GM23338 (cell line): ENCODE data around the gene SYNE2. TPM values are rescaled to one million over a fixed set of nuclear protein-coding genes. Genes with fewer than 3 reads are reported as not detected.

Source experiments
- ATAC-seq: fragments of 200-7000 bp; cut with Tn5 transposase; 3 replicates; pipeline ENCODE4 v1.9.1; 2020
- DNase-seq: peaks from one replicate; pipeline ENCODE4 v3.0.0-alpha.2; 2015; ENCODE audit warnings: low spot score
- H2AFZ ChIP-seq: fragments of 200-600 bp; sonication (generic); 2 replicates; pipeline ENCODE4 v1.8.0; 2016; ENCODE audit warnings: antibody characterized with exemption, mild to moderate bottlenecking, moderate library complexity
- H3F3A ChIP-seq: fragments of 200-600 bp; sonication (generic); replicated peaks from 2 replicates; pipeline ENCODE4 v1.8.0; 2017; ENCODE audit warnings: antibody characterized with exemption, mixed run types, low read depth
- H3K27ac ChIP-seq: fragments of 200-600 bp; sonication (generic); 2 replicates; pipeline ENCODE4 v1.6.1; 2016; ENCODE audit warnings: low read depth
- H3K27me3 ChIP-seq: fragments of 200-600 bp; sonication (generic); 2 replicates; pipeline ENCODE4 v1.8.0; 2016; ENCODE audit warnings: mild to moderate bottlenecking, mixed run types, moderate library complexity; ENCODE audit not compliant: insufficient read depth
- H3K36me3 ChIP-seq: fragments of 200-600 bp; sonication (generic); 2 replicates; pipeline ENCODE4 v1.8.0; 2016; ENCODE audit warnings: mild to moderate bottlenecking; ENCODE audit not compliant: insufficient read depth
- H3K4me1 ChIP-seq: fragments of 200-600 bp; sonication (generic); 2 replicates; pipeline ENCODE4 v1.8.0; 2016; ENCODE audit warnings: mild to moderate bottlenecking, moderate library complexity; ENCODE audit not compliant: insufficient read depth
- H3K4me2 ChIP-seq: fragments of 200-600 bp; sonication (generic); 2 replicates; pipeline ENCODE4 v1.7.1; 2017; ENCODE audit warnings: mixed run types
- H3K4me3 ChIP-seq: fragments of 200-600 bp; sonication (generic); 2 replicates; pipeline ENCODE4 v1.6.1; 2016; ENCODE audit warnings: mixed run types
- H3K79me2 ChIP-seq: fragments of 200-600 bp; sonication (generic); replicated peaks from 2 replicates; pipeline ENCODE4 v1.8.0; 2017; ENCODE audit warnings: mild to moderate bottlenecking; ENCODE audit not compliant: insufficient read depth
- H3K9me2 ChIP-seq: fragments of 200-600 bp; sonication (generic); 2 replicates; pipeline ENCODE4 v1.8.0; 2017; ENCODE audit not compliant: insufficient read depth
- H4K20me1 ChIP-seq: fragments of 200-600 bp; sonication (generic); replicated peaks from 2 replicates; pipeline ENCODE4 v1.8.0; 2017; ENCODE audit warnings: mild to moderate bottlenecking; ENCODE audit not compliant: insufficient read depth
- H3K27ac Mint-ChIP-seq: 2 replicates; pipeline ENCODE4 v1.8.0; 2020; ENCODE audit warnings: inconsistent platforms, mild to moderate bottlenecking, moderate library complexity, mixed read lengths
- H3K27me3 Mint-ChIP-seq: 3 replicates; pipeline ENCODE4 v1.8.0; 2022; ENCODE audit warnings: low read depth, mild to moderate bottlenecking, moderate library complexity, mixed read lengths, inconsistent platforms; ENCODE audit not compliant: insufficient read depth, poor library complexity
- H3K36me3 Mint-ChIP-seq: 3 replicates; pipeline ENCODE4 v1.8.0; 2021; ENCODE audit warnings: low read depth, mild to moderate bottlenecking, inconsistent platforms, moderate library complexity, mixed read lengths
- H3K4me1 Mint-ChIP-seq: 3 replicates; pipeline ENCODE4 v1.8.0; 2020; ENCODE audit warnings: mild to moderate bottlenecking, inconsistent platforms, mixed read lengths
- H3K4me3 Mint-ChIP-seq: 3 replicates; pipeline ENCODE4 v1.8.0; 2021; ENCODE audit warnings: moderate library complexity, mild to moderate bottlenecking, inconsistent platforms, mixed read lengths
- H3K9me3 Mint-ChIP-seq: 3 replicates; pipeline ENCODE4 v1.8.0; 2020; ENCODE audit warnings: moderate library complexity, mild to moderate bottlenecking, inconsistent platforms, mixed read lengths
- CREB1 ChIP-seq: fragments of 250-450 bp; sonication (Bioruptor Pico); IDR thresholded peaks from 2 replicates; pipeline ENCODE4 v1.5.0; 2020; ENCODE audit warnings: low read depth, mild to moderate bottlenecking, moderate library complexity
- CTCF ChIP-seq, 2 experiments: fragments of 200-600 bp in 1 of 2; sonication (generic) in 1 of 2; conservative IDR thresholded peaks; 2 replicates each; pipeline versions ENCODE4 v1.5.1 to v1.6.1; 2016 to 2017; ENCODE audit warnings: antibody characterized with exemption in 2 of 2, low read depth in 2 of 2, mild to moderate bottlenecking in 2 of 2, moderate library complexity in 1 of 2
- ETS1 ChIP-seq: IDR thresholded peaks from 2 replicates; pipeline ENCODE4 v1.6.1; 2016; ENCODE audit warnings: antibody characterized with exemption
- EZH2 ChIP-seq: fragments of 200-600 bp; sonication (generic); IDR thresholded peaks from one replicate; pipeline ENCODE4 v1.8.0; 2017; ENCODE audit warnings: antibody characterized with exemption, mild to moderate bottlenecking, low read depth; ENCODE audit not compliant: unreplicated experiment
- EZH2phosphoT487 ChIP-seq: fragments of 200-600 bp; sonication (generic); IDR thresholded peaks from one replicate; pipeline ENCODE4 v1.8.1; 2018; ENCODE audit warnings: antibody characterized with exemption; ENCODE audit not compliant: unreplicated experiment
- JUNB ChIP-seq: IDR thresholded peaks from one replicate; pipeline ENCODE4 v1.6.1; 2016; ENCODE audit warnings: antibody characterized with exemption; ENCODE audit not compliant: unreplicated experiment
- POLR2AphosphoS5 ChIP-seq: IDR thresholded peaks from 2 replicates; pipeline ENCODE4 v1.6.1; 2016; ENCODE audit warnings: antibody characterized with exemption, low read depth
- STAT1 ChIP-seq: IDR thresholded peaks from one replicate; pipeline ENCODE4 v1.6.1; 2016; ENCODE audit warnings: antibody characterized with exemption; ENCODE audit not compliant: unreplicated experiment
- ZNF114 ChIP-seq: fragments of 250-450 bp; sonication (Bioruptor Pico); IDR thresholded peaks from 2 replicates; pipeline ENCODE4 v1.5.0; 2020; ENCODE audit warnings: mild to moderate bottlenecking, moderate library complexity
- ZNF331 ChIP-seq: fragments of 250-450 bp; sonication (Bioruptor Pico); IDR thresholded peaks from 2 replicates; pipeline ENCODE4 v1.5.0; 2020; ENCODE audit warnings: low read depth, mild to moderate bottlenecking, moderate library complexity
- ZNF462 ChIP-seq: fragments of 250-450 bp; sonication (Bioruptor Pico); IDR thresholded peaks from 2 replicates; pipeline ENCODE4 v1.5.0; 2020; ENCODE audit warnings: mild to moderate bottlenecking, moderate library complexity
- polyA plus RNA-seq: library from polyadenylated mRNA; unstranded; fragments of >200 nt; fragmentation: Nextera tagmentation; extraction: Ambion mirVana; gene quantifications from 2 replicates; pipeline ENCODE4 v1.2.1, GENCODE V29; 2016
- total RNA-seq: library from RNA; depleted of rRNA; stranded (reverse); fragments of >200 nt; shearing (Covaris generic); gene quantifications from 2 replicates; pipeline ENCODE4 v1.2.3, GENCODE V29; 2014

Gene SYNE2
- total and polyA plus RNA-seq, 2 experiments from 2014 or later: 34.3 to 86.5 TPM

- Histone ChIP-seq H3K4me3 (no peak overlapping the region), H3K79me2 (no peaks in the 10 kb centered on the region), H3K4me1 (no peaks in the 10 kb centered on the region), H3F3A (no peaks in the 10 kb centered on the region), H4K20me1 (no peaks in the 10 kb centered on the region), H2AFZ (no peak overlapping the region), H3K36me3 (no peaks in the 10 kb centered on the region), H3K9me2 (no peaks in the 10 kb centered on the region), H3K4me2 (no peak overlapping the region), H3K27me3 (no peaks in the 10 kb centered on the region), H3K27ac (no peak overlapping the region)
- H3K9me3 Mint-ChIP-seq: peaks cover 23% of the 10 kb centered on the region
- DNase-seq (peak; percentile 84), ATAC-seq (peak; percentile 77)
- peaks cover 13% of the 10 kb centered on the region; the same call in 2 of the 3 replicates for H3K36me3 Mint-ChIP-seq
- TF ChIP-seq EZH2phosphoT487: no peak
- TF ChIP-seq CTCF (conservative IDR thresholded peaks at IDR 0.05; ENCODE audit: low read depth in 2 of 2): peak; percentile 77 to 84
- H3K4me3 Mint-ChIP-seq: no peak overlapping the region
- no peaks in the 10 kb centered on the region for H3K27me3 Mint-ChIP-seq
- peaks cover 5% of the 10 kb centered on the region; the same call in 1 of the 3 replicates for H3K4me1 Mint-ChIP-seq
- H3K27ac Mint-ChIP-seq: no peak overlapping the region
Measured at GRCh38 chr14:63840981-63841380, 11.8 kb upstream of the SYNE2 start.

- H3K4me3 Mint-ChIP-seq: no peak overlapping the region
- no peaks in the 10 kb centered on the region for H3K27me3 ChIP-seq
- H3K27ac ChIP-seq: no peak overlapping the region
- no peaks in the 10 kb centered on the region for H4K20me1 ChIP-seq
- H3K4me1 Mint-ChIP-seq: no peaks in the 10 kb centered on the region
- H3K36me3 ChIP-seq: no peaks in the 10 kb centered on the region
- H3K9me2 ChIP-seq: no peaks in the 10 kb centered on the region
- peaks cover 23% of the 10 kb centered on the region for H3K9me3 Mint-ChIP-seq
- no peaks in the 10 kb centered on the region for H3K4me1 ChIP-seq
- no peak overlapping the region for H3K27ac Mint-ChIP-seq
- peaks cover 13% of the 10 kb centered on the region; the same call in 2 of the 3 replicates for H3K36me3 Mint-ChIP-seq
- H3F3A ChIP-seq: no peaks in the 10 kb centered on the region
- ATAC-seq (no peak), DNase-seq (no peak)
- no peak overlapping the region for H3K4me3 ChIP-seq
- no peak overlapping the region for H3K4me2 ChIP-seq
- H3K27me3 Mint-ChIP-seq: no peaks in the 10 kb centered on the region
- no peak overlapping the region for H2AFZ ChIP-seq
- no peaks in the 10 kb centered on the region for H3K79me2 ChIP-seq
- no peak for TF ChIP-seq ETS1
- TF ChIP-seq ZNF331 (CRISPR knock-in tag): no peak
- no peak for TF ChIP-seq CREB1 (CRISPR knock-in tag)
- TF ChIP-seq EZH2: no peak
- TF ChIP-seq ZNF114 (CRISPR knock-in tag): no peak
- no peak for TF ChIP-seq POLR2AphosphoS5
- no peak for TF ChIP-seq JUNB
- TF ChIP-seq ZNF462: no peak
- no peak for TF ChIP-seq CTCF (conservative IDR thresholded peaks at IDR 0.05; ENCODE audit: low read depth in 2 of 2)
- TF ChIP-seq STAT1: no peak
Measured at GRCh38 chr14:63843796-63844195, 9.0 kb upstream of the SYNE2 start.
